Tongue (tissue), 2 donors: ENCODE measurements around the gene DNAI1. TPM values are rescaled to one million over a fixed set of nuclear protein-coding genes. Genes with fewer than 3 reads are reported as not detected.
A peak's percentile ranks its signal among the peaks of the same experiment; 100 is the strongest.

Experiments used
- DNase-seq: peaks from one replicate; pipeline ENCODE4 v3.0.0-alpha.2; 2015
- total RNA-seq: library from RNA; depleted of rRNA; stranded (reverse); fragments of >200 nt; gene quantifications from one replicate; pipeline ENCODE4 v1.2.3, GENCODE V29; 2014

DNAI1 gene
- total RNA-seq, 1 donor from 2014 or later, result not detected

GRCh38 chr9:34545497-34545896 lies 86.9 kb downstream of the DNAI1 start:
- no peak for DNase-seq

GRCh38 chr9:34546102-34546833 lies 87.7 kb downstream of the DNAI1 start:
- DNase-seq, result no peak

GRCh38 chr9:34546834-34547827 lies 88.5 kb downstream of the DNAI1 start:
- peak; percentile 83 for DNase-seq

GRCh38 chr9:34547960-34548611 lies 89.5 kb downstream of the DNAI1 start:
- peak; percentile 90 for DNase-seq

GRCh38 chr9:34549407-34549732 lies 90.8 kb downstream of the DNAI1 start:
- DNase-seq, result no peak

- no peak for DNase-seq
Measured at GRCh38 chr9:34550016-34550680, 91.5 kb downstream of the DNAI1 start.

GRCh38 chr9:34550681-34551270 lies 92.2 kb downstream of the DNAI1 start:
- DNase-seq, result no peak

- no peak for DNase-seq
Measured at GRCh38 chr9:34551751-34552605, 93.4 kb downstream of the DNAI1 start.

- no peak for DNase-seq
Measured at GRCh38 chr9:34552606-34552981, 94.0 kb downstream of the DNAI1 start.

GRCh38 chr9:34552986-34553385 lies 94.4 kb downstream of the DNAI1 start:
- DNase-seq, result no peak

GRCh38 chr9:34553511-34554021 lies 95.0 kb downstream of the DNAI1 start:
- DNase-seq, result no peak

GRCh38 chr9:34554211-34555001 lies 95.8 kb downstream of the DNAI1 start:
- no peak for DNase-seq

GRCh38 chr9:34555002-34555348 lies 96.4 kb downstream of the DNAI1 start:
- peak; percentile 84 for DNase-seq

GRCh38 chr9:34555500-34555899 lies 96.9 kb downstream of the DNAI1 start:
- DNase-seq, result no peak

- no peak for DNase-seq
Measured at GRCh38 chr9:34555936-34556525, 97.4 kb downstream of the DNAI1 start.

GRCh38 chr9:34556949-34557348 lies 98.3 kb downstream of the DNAI1 start:
- DNase-seq, result no peak

- DNase-seq, result peak; percentile 63
Measured at GRCh38 chr9:34557426-34558321, 99.1 kb downstream of the DNAI1 start.

GRCh38 chr9:34558364-34558763 lies 99.8 kb downstream of the DNAI1 start:
- peak; percentile 30 for DNase-seq
